D721Med (cell line): ENCODE results near the gene NOS1AP.

Experiments used
- DNase-seq: peaks from one replicate; pipeline ENCODE4 v3.0.0; 2011; ENCODE audit warnings: low spot score; ENCODE audit not compliant: insufficient read length
- FAIRE-seq: peaks from 2 replicates; lab custom pipeline; 2011; peaks lifted over from hg19 to GRCh38; lab: Jason Lieb, UNC
- TF ChIP-seq, protein P1 (sequence below): IDR thresholded peaks from 2 replicates; pipeline ENCODE4 v1.5.1; 2012; ENCODE audit warnings: mild to moderate bottlenecking, control low read depth; ENCODE audit not compliant: insufficient read depth; ENCODE audit errors: missing control alignments

NOS1AP gene

DNA sequence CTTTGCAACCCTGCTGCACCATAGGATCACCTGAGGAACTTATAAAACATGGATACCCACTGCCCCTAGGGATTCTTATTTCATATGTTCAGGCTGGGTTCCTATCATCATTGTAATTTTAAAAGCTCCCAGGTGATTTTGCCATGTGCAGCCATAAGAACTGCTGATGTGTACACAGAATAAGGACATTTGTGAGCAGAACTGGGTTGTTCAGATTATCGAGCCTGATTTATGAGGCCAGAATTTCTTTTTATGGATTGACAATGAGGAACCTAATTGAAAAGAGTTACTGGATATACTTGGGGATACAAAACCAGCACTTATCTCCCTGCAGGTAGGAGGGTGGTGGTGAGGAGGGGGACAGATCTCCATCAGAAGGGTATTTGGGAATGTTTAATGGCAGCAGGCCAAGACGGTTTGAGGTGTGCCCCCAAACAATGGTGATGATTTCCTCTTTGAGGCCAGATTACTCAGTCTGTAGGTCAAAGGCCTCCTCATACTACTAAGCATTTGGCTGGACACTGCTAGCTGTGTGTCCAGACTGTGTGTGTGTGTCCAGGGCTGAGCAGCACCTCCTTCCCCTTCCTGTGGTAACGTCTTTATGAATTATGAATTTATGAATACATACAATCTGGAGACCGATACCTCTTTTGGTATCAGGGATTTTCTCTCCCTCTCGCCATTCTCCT is 18.9 kb downstream of the NOS1AP start:
- FAIRE-seq (peak; percentile 75), DNase-seq (no peak)
- TF ChIP-seq, protein P1, sequence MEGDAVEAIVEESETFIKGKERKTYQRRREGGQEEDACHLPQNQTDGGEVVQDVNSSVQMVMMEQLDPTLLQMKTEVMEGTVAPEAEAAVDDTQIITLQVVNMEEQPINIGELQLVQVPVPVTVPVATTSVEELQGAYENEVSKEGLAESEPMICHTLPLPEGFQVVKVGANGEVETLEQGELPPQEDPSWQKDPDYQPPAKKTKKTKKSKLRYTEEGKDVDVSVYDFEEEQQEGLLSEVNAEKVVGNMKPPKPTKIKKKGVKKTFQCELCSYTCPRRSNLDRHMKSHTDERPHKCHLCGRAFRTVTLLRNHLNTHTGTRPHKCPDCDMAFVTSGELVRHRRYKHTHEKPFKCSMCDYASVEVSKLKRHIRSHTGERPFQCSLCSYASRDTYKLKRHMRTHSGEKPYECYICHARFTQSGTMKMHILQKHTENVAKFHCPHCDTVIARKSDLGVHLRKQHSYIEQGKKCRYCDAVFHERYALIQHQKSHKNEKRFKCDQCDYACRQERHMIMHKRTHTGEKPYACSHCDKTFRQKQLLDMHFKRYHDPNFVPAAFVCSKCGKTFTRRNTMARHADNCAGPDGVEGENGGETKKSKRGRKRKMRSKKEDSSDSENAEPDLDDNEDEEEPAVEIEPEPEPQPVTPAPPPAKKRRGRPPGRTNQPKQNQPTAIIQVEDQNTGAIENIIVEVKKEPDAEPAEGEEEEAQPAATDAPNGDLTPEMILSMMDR: no peak

DNA sequence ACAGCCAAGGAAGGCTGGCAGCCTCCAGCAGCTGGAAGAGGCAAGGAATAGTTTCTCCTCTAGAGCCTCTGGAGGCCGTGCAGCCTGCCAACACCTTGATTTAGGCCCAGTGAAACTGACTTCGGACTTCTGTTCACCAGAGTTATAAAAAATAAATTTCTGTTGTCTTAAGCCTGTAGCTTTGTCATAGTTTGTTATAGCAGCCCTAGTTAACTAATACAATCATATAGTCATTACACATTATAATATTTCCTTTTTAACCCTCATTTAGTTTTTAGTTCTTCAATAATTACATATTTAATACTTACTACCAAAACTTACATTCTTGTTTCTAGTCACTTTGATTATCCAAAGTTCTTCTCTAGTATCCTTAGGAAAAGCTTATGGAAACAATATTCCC is 20.3 kb downstream of the NOS1AP start:
- FAIRE-seq: peak; percentile 16

DNA sequence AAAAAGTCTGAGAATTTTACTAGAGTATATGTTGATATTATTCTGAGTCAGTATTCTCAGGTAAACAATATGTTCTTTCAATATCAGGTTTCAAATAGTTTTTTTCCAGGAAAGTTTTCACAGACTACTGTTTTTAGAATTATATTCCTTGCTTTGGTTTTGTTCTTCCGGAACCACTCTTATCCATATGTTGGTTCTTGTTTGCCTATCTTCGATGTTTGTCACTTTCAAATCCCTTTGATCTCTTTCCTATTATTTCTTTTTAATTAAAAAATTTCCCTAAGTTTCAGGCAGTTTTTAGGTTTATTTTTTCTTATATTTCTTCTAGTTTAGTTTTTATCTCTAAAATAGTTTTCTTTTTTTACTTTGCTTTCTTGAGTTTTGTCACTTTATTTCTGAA is 20.9 kb downstream of the NOS1AP start:
- TF ChIP-seq, protein P1: no peak
- peak; percentile 77 for FAIRE-seq
- DNase-seq: no peak

More for the DNA sequence above, 20.3 kb downstream of the NOS1AP start:
- no peak for DNase-seq
- TF ChIP-seq, protein P1: no peak

DNA sequence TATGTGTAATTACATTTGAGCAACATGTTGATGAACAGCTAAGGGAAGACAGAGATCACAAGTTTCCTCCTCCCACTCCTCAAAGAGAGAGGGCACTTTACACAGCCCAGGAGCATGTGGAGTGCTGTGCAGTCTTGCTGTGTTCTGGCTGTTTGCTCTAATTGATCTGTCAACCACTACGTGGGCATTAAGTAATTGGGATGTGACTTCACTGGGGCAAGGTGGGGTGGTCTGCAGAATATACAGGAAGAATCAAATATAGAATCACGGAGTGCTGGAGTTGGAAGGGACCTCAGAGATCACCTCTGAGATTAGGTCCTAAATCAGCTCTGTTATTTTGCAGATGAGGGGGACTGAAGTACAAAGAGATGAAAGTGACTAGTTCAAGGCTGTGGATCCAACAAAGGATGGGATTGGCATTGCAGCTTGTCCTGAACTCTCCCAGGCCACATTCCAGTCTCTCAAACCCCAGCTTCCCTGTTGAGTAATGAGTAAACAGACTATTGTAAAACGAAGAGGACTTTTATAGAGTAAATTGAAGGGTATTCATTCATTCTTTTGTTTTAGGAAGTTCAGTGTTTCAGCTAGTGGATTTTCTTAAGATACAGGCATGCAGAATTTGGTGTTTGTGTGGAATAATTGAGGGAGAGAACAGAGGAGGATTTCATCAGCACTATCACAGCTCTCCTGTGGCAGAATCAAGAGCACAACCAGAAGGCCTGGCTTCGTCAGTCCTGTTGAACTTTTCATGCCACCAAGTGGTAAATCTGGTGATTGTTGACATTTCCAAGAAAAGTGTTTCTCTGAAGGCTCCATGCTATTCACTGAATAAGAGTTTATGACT is 22.4 kb downstream of the NOS1AP start:
- TF ChIP-seq, protein P1: no peak
- FAIRE-seq (peak; percentile 93), DNase-seq (no peak)

DNA sequence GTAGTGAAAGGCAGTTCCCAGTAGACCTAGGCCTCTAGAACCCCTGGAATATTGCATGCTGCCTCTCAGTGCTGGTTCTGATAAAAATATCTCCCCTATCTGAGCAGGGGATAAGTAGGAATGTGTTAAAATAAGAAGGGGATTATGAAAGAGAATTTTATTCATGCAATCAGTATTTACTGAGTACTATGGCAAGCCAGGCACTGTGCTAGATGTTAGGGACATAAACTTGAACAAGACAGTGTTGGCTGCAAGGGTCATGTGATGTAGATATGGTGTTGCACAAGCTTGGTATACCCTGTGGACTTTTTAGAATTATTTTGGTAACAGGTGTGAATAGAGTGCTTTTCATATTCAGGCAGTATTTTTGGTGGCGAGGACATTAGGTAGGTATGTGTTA is 23.6 kb downstream of the NOS1AP start:
- TF ChIP-seq, protein P1: no peak
- peak; percentile 61 for FAIRE-seq
- DNase-seq: no peak

DNA sequence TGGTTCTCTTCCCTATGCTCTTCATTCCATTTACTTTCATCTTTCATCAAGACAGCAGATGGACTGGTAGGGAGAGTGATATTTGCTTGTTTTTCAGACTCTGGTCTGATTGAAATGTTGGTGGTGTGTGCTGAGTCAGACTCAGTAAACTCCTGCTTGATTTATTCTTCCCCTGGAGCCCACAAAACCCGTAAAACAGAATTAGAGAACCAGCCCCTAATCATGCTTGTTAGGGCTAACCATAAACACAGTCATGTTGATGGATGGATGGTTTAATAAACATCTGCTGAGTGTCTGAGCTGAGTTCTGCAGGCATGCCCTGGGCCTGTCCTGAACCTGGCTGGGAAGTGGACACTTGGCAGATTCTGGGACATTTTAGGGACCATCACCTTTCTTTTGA is 24.8 kb downstream of the NOS1AP start:
- TF ChIP-seq, protein P1: no peak
- DNase-seq (no peak), FAIRE-seq (no peak)
